Esophagus squamous epithelium (tissue), 4 donors: ENCODE results near the gene TSC2.

Experiments used
- CTCF ChIP-seq, 6 experiments: fragments of 450-650 bp in 4 of 6; fragments of 200-600 bp in 2 of 6; sonication (generic) in 2 of 6; IDR thresholded peaks; one replicate each; pipeline ENCODE4 v1.5.1; 2016 to 2019; ENCODE audit warnings: antibody characterized with exemption in 6 of 6, mild to moderate bottlenecking in 4 of 6, moderate library complexity in 4 of 6
- POLR2A ChIP-seq, 4 donors: fragments of 450-650 bp; IDR thresholded peaks; one replicate each; pipeline ENCODE4 v1.6.1; 2017; ENCODE audit warnings: antibody characterized with exemption in 4 of 4, mild to moderate bottlenecking in 4 of 4, moderate library complexity in 3 of 4

- TF ChIP-seq CTCF (IDR thresholded peaks at IDR 0.05) (peak; percentile 83 to 97 (median 94)), POLR2A (IDR thresholded peaks at IDR 0.05) (no peak)
Observed at GRCh38 chr16:2003827-2004641, 43.8 kb upstream of the TSC2 start.
